CD4-positive, alpha-beta T cell treated with Interleukin-2 at 100 ng/mL for 4 hours (primary cell): ENCODE data around the gene MCC.

Source experiments
- DNase-seq: peaks from one replicate; pipeline ENCODE4 v3.0.0-alpha.2; 2020; ENCODE audit warnings: low spot score

The MCC gene

DNA sequence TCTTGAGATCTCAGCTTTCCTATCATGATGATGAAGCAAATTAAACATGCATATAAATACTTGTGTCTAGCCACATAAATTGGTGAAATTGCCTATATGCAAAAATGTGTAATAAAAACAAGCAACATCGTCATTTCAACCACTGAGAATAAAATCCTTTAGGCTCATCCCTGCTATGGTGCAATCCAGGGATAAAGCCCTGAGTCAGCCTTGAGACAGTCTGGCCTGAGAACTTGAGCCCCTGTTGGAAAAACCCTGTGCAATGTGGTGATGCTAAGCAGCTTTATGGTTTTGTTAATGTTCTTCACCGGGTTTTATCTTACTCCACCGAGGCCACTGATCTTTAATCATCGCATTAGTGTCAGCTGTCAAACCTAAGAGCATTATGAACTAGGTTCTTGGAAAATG is 341.1 kb downstream of the MCC start:
- no peak for DNase-seq

DNA sequence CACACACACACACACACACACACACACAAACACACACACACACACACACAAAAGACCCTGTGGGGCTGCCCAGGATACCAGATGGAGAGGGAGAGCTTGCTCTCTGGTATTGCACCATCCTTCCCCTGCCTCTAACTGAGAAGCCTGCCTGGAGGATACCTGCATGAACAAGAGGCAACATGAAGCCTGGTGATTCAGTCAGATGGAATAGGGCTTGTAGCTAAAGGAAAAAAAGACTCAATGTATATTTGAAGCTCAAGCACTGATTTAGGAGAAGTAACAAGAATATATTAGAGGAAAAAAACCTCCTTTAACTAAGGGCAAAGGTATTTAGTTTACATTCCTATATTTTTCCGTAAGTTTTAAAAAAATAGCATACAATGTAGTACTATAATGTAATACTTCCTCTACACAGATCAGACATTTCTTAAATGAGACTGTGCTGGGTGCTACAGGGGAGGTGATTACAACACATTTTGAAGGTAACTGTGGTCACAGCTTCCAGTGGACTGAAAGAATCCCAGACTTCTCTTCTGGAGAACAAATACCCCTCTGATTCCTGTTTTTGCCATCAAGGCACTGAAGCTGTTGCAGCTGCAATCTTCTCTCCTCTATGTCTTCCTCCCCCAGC is 342.4 kb downstream of the MCC start:
- no peak for DNase-seq

- DNase-seq, result no peak
Observed at GRCh38 chr5:113142186-113142585, 346.1 kb downstream of the MCC start.

DNA sequence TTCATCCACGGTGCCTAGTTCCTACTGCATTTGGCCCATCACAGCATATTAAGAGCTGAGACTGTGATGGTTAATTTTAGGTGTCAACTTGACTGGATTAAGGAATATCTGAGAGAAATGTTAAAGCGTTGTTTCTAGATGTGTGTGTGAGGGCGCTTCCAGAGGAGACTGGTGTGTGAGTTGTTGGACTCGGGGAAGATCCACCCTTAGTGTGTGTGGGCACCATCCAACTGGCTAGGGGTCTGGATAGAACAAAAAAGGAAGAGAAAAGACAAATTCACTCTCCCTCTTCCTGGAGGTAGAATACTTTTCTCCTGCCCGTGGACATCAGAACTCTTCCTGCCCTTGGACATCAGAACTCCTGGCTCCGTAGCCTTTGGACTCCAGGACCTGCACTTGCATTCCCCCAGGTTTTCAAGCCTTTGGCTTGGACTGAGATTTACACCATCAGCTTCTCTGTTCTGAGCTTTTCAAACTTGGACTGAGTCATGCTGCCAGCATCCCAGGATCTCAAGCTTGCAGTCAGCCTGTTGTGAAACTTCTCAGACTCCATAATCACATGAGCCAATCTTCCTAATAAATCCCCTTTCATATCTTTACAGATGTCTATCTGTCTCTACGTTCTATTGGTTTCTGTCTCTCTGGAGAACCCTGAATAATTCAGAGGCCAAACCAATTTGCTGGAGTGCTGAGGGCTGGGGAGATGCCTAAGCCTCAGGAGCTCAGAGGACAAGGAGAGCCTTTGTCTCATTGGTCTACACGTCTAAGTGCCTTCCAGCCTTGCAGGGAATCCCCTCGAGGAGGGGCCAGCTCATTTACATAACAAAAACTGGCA is 347.2 kb downstream of the MCC start:
- DNase-seq, result no peak

DNA sequence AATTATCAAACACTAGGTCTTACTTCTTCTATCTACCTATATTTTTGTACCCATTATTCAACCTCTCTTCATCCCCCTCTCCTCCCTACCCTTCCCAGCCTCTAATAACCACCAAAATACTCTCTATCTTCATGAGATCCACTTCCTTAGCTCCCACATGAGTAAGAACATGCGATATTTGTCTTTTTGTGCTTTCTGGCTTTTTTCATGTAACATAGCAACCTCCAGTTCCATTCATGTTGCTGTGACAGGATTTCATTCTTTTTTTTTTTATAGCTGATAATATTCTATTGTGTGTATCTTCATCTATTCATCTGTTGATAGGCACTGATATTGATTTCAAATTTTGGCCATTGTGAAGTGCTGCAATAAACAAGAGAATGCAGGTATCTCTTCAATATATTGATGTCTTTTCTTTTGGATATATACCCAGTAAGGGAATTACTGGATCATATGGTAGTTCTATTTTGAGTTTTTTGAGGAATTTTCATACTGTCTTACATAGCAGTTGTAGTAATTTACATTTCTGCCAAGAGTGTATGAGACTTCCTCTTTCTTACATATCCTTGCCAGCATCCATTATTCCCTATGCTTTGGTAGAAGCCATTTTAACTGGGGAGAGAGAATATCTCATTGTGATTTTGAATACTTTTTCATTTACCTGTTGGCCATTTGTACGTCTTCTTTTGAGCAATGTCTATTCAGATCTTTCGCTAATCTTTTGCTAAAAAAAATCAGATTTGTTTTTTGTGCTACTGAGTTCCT is 354.9 kb downstream of the MCC start:
- DNase-seq, result no peak

GRCh38 chr5:113132564-113132963 is 355.7 kb downstream of the MCC start:
- DNase-seq, result no peak

- no peak for DNase-seq
Observed at GRCh38 chr5:113128641-113129330, 359.5 kb downstream of the MCC start.

GRCh38 chr5:113128082-113128481 is 360.2 kb downstream of the MCC start:
- no peak for DNase-seq

GRCh38 chr5:113127021-113127420 is 361.2 kb downstream of the MCC start:
- no peak for DNase-seq

- no peak for DNase-seq
Observed at GRCh38 chr5:113125371-113125770, 362.9 kb downstream of the MCC start.

- no peak for DNase-seq
Observed at GRCh38 chr5:113124914-113125313, 363.3 kb downstream of the MCC start.

DNA sequence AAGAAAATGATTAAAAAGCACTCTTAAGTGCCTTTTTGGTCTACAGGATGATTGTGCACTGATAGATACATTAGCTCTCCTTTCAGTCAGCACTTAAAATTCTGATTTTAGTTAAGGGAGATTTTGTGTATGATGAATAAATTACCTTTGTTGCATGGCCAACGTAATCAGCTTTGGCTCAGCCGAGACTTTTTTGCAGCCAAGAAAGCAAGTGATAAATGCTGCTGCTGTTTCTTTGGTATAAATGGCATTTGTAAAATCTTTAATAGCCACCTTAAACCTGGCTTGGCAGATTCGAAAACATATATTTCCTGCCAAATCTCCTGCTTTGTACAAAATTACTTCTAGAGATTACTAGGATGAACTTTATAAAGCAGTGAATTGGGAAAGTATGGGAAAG is 364.0 kb downstream of the MCC start:
- DNase-seq, result no peak

- no peak for DNase-seq
Observed at GRCh38 chr5:113123618-113124017, 364.6 kb downstream of the MCC start.

GRCh38 chr5:113122053-113122452 is 366.2 kb downstream of the MCC start:
- DNase-seq, result no peak

GRCh38 chr5:113119246-113119924 is 368.9 kb downstream of the MCC start:
- no peak for DNase-seq

DNA sequence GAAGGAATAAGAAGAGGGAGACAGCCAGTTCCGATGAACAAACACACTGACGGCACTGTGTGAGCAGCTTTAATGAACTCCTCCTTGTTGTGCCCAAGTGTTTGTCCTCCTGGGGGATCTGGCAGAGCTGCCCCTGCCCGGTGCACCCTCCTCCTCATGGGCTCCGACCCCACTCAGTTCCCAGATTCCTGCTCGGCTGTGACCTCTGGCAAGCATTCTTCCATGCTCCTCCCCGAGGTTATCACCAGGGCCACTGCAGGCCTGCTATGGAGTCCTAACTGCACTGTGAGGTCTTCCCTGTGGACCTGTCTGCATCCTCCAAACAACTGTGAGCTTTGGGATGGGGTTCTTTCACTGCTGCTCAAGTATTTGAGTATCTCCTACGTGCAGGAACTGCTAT is 369.5 kb downstream of the MCC start:
- no peak for DNase-seq

DNA sequence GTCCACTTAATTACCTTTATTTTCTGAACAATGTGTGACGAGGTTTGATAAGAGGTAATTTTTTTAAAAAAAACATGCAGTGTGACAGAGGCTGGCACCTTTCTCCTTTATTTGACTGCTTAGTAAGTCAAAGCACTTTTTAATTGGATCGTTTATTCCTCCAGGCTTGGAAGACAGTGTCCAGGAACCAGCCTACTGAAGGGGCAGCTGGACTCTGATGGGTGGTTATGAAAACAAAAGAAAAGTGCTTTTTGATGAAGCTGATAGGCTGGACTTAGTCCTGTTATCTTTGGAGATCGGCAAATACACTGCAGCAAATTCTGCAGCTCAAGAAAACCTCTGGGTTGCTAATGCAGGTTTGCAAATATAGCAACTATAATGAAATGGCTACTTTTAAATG is 370.0 kb downstream of the MCC start:
- no peak for DNase-seq

- DNase-seq, result no peak
Observed at GRCh38 chr5:113117543-113118115, 370.6 kb downstream of the MCC start.

DNA sequence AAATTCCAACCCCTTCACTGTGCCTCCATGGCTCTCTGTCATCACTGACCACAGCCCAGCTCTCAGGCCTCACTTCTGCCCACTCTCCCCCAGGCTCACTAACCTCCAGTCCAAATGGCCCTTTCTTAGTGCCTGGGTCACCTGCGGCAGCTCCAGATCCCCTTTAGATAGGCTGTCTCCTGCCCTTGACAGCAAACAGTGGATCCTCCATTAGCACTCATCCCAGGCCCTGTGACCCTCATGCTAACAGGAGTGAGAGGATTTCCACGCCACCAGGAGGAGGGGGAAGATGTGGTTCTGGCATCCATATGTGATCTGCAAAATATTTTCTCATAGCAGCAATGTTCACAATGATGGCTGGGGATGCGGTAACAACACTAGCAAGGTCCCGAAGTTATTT is 372.3 kb downstream of the MCC start:
- no peak for DNase-seq

DNA sequence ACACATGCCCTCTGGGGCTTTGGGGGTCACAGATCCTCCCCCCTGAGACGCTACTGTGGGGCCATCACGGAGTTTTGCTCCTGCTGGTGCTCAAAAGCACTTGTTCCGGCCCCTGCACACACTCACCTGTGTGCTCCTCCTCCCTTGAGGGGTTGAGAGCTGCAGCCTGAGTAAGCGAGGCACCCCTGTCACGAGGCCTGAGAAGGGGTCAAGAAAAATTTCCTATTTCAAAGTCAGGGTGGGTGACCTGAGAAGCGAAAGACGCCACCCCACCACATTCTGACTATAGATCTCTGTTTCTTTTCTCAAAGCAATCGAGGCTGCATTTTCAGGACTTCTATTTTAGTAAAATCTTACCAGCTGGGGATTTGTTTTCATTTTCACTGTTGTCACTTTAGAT is 373.2 kb downstream of the MCC start:
- no peak for DNase-seq

DNA sequence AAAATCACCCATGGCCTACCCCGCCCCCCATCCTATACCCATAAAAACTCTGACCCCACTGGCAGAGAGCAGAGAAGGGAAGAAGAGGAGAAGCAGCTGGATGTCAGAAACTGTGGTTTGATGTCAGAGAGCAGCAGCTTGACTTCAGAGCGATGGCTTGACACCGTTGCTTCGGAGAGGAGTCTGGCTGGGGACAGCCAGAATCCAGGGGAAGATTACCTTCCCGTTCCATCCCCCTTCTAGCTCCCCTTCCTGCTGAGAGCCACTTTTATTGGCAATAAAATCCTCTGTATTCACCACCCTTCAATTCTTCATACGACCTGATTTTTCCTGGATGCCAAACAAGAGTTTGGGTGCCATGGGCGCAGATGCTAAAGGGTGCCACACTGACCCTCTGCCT is 373.7 kb downstream of the MCC start:
- DNase-seq, result no peak

DNA sequence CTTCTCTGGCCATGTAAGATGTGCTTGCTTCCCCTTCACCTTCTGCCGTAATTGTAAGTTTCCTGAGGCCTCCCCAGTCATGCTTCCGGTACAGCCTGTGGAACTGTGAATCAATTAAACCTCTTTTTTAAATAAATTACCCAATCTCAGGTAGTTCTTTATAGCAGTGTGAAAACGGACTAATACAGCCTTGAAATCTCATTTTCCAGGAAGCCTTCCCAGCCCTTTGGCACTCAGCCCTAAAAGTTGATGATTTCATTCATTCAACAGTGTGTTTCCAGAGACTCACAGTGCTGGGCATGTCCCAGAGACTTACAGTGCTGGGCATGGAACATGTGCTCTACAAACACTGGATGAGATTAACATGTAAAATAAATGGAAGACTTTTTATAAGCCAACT is 375.8 kb downstream of the MCC start:
- DNase-seq, result no peak
